ENCODE data around the gene TTC23. TPM values are rescaled to one million over a fixed set of nuclear protein-coding genes. Genes with fewer than 3 reads are reported as not detected.

The TTC23 gene
- total RNA-seq, 1 donor from 2014 or later, result 11.4 TPM

DNA sequence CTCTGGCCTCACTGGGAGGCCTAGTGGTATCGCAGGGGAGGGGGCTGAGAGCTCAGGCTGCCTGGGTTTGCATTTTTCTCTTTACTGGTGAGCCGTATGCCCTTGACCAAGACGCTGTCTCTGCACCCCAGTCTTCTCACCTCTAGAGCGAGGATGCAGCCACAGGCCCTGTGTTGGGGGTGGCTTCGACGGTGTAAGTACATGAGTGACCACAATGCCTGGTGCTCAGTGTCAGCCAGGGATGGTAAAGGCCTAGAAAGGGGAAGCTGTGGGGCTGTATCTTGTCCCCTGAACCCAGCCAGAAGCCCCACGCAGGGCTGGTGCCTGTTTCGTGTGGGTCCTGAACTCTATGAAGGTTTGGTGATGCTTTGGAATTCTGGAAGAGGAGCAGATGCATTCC, 124.7 kb downstream of the TTC23 start:
- intact Hi-C loops (cut with micrococcal nuclease), result no loop called here
- no peak for TF ChIP-seq CTCF (IDR thresholded peaks at IDR 0.05; ENCODE audit: borderline replicate concordance)
- Histone ChIP-seq H3K4me1 (peaks cover 69% of the 10 kb centered on the region), H3K27me3 (ENCODE audit: low read depth) (no peaks in the 10 kb centered on the region), H3K9me3 (replicated peaks) (no peaks in the 10 kb centered on the region), H3K36me3 (peaks cover 29% of the 10 kb centered on the region), H3K27ac (replicated peaks) (peak overlapping the region; percentile 94), H3K4me3 (peak overlapping the region; percentile 52)
- DNase-seq, result no peak

GRCh38 chr15:99123713-99124451, 125.5 kb downstream of the TTC23 start:
- Histone ChIP-seq H3K36me3 (peaks cover 31% of the 10 kb centered on the region), H3K4me3 (peak overlapping the region; percentile 52), H3K27ac (replicated peaks) (peak overlapping the region; percentile 94), H3K9me3 (replicated peaks) (no peaks in the 10 kb centered on the region), H3K4me1 (peaks cover 76% of the 10 kb centered on the region), H3K27me3 (ENCODE audit: low read depth) (no peaks in the 10 kb centered on the region)
- TF ChIP-seq CTCF (IDR thresholded peaks at IDR 0.05; ENCODE audit: borderline replicate concordance), result no peak
- DNase-seq, result peak; percentile 87
- intact Hi-C loops (cut with micrococcal nuclease), result no loop called here

DNA sequence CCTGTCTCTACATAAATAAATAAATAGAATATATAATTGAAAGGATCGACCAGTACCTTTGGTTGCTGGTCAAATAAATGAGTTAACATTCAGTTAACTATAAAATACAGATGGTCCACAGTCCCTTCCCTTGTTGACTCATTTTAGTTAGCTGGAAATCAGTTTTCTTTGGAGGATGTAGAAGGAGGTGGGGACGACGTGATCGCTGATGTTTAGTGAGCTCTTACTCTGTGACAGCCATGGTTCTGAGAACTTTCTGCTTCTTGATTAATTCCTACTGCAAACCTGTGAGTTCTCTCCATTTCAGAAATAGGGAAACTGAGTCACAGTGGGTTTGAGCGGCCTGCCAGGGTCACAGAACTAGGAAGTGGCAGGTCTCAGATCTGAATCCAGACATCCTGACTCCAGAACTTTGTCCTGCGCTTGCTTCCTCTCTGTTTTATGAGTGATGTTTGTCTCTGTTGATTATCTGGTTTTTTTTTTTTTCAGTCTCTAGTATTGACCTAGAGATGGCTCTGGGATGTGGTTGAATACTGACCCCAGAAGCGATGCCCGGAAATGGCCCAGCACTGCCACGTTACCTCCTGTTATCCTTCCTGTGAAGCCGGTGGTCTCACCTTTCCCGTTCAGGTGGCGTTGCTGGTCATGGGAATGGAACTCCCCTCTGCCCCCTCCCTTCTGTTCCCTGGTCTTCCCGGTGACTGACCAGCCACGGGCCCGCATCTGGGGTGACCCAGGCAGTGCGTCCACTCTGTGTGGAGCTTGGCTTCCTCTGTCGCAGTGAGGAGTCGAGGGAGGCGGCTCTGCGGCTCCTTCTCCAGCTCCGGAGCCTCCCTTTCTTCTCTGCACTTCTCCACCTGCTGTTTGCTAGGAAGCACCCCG, 126.3 kb downstream of the TTC23 start:
- peaks cover 31% of the 10 kb centered on the region for H3K36me3 ChIP-seq
- no peak for DNase-seq
- peak overlapping the region; percentile 52 for H3K4me3 ChIP-seq

GRCh38 chr15:99121691-99122410, 127.5 kb downstream of the TTC23 start:
- no peaks in the 10 kb centered on the region for H3K9me3 ChIP-seq (replicated peaks)
- H3K4me3 ChIP-seq, result no peak overlapping the region
- TF ChIP-seq CTCF (IDR thresholded peaks at IDR 0.05; ENCODE audit: borderline replicate concordance), result no peak
- peaks cover 35% of the 10 kb centered on the region for H3K36me3 ChIP-seq
- no peaks in the 10 kb centered on the region for H3K27me3 ChIP-seq (ENCODE audit: low read depth)
- H3K27ac ChIP-seq (replicated peaks), result peak overlapping the region; percentile 94
- intact Hi-C loops (cut with micrococcal nuclease), result no loop called here
- peaks cover 84% of the 10 kb centered on the region for H3K4me1 ChIP-seq
- DNase-seq, result no peak

More for the DNA sequence above, 126.3 kb downstream of the TTC23 start:
- intact Hi-C loops (cut with micrococcal nuclease), result no loop called here
- Histone ChIP-seq H3K9me3 (replicated peaks) (no peaks in the 10 kb centered on the region), H3K27ac (replicated peaks) (peak overlapping the region; percentile 94), H3K4me1 (peaks cover 84% of the 10 kb centered on the region), H3K27me3 (ENCODE audit: low read depth) (no peaks in the 10 kb centered on the region)
- TF ChIP-seq CTCF (IDR thresholded peaks at IDR 0.05; ENCODE audit: borderline replicate concordance), result no peak

- peaks cover 35% of the 10 kb centered on the region for H3K36me3 ChIP-seq
These were observed 128.2 kb downstream of the TTC23 start for GRCh38 chr15:99121207-99121606.

More at GRCh38 chr15:99121207-99121606, 128.2 kb downstream of the TTC23 start:
- Histone ChIP-seq H3K27ac (replicated peaks) (peak overlapping the region; percentile 94), H3K4me1 (peaks cover 81% of the 10 kb centered on the region), H3K9me3 (replicated peaks) (no peaks in the 10 kb centered on the region), H3K4me3 (no peak overlapping the region), H3K27me3 (ENCODE audit: low read depth) (no peaks in the 10 kb centered on the region)
- DNase-seq, result no peak
- no peak for TF ChIP-seq CTCF (IDR thresholded peaks at IDR 0.05; ENCODE audit: borderline replicate concordance)
- intact Hi-C loops (cut with micrococcal nuclease), result no loop called here

Measured in left ventricle myocardium inferior (tissue), 1 donor.